Testis (tissue), 5 donors: ENCODE data around the gene STRIP2. TPM values are rescaled to one million over a fixed set of nuclear protein-coding genes. Genes with fewer than 3 reads are reported as not detected.

Experiments
- DNase-seq: peaks from one replicate; pipeline ENCODE4 v3.0.0-alpha.2; 2019
- H3K27ac ChIP-seq, 2 donors: fragments of 200-600 bp; sonication (generic); one replicate each; pipeline ENCODE4 v1.5.1; 2019
- H3K27me3 ChIP-seq: fragments of 200-600 bp; sonication (generic); one replicate; pipeline ENCODE4 v1.5.1; 2019
- H3K36me3 ChIP-seq: fragments of 200-600 bp; sonication (generic); one replicate; pipeline ENCODE4 v1.5.1; 2017; ENCODE audit warnings: low read depth; ENCODE audit errors: missing control alignments
- H3K4me1 ChIP-seq: fragments of 200-600 bp; sonication (generic); one replicate; pipeline ENCODE4 v1.5.1; 2019
- H3K4me3 ChIP-seq, 2 donors: fragments of 200-600 bp; sonication (generic); one replicate each; pipeline ENCODE4 v1.5.1; 2017 to 2019
- H3K9me3 ChIP-seq: fragments of 200-600 bp; sonication (generic); one replicate; pipeline ENCODE4 v1.5.1; 2017
- POLR2A ChIP-seq: fragments of 450-650 bp; IDR thresholded peaks from one replicate; pipeline ENCODE4 v1.6.1; 2017; ENCODE audit warnings: antibody characterized with exemption, mild to moderate bottlenecking, moderate library complexity
- WGBS, 2 donors: methylation state at CpG; one replicate each; pipeline ENCODE4 v1.1.5; 2018; 5-methylcytosine and 5-hydroxymethylcytosine counted together
- intact Hi-C: fragments of 100-400 bp; cut with DNase I; formaldehyde crosslinking; loops from one replicate; pipeline ENCODE4 v1.15.1; 2023; ENCODE audit warnings: low total_unique reads
- long read RNA-seq, 2 donors: transcript quantifications; one replicate each; lab custom pipeline, GENCODE V29; 2026
- polyA plus RNA-seq: library from polyadenylated mRNA; stranded (reverse); fragments of 350-450 nt; fragmentation: Illumina TruSeq; extraction: RNeasy Lipid Tissue Mini Kit (QIAGEN cat#74804); gene quantifications from one replicate; pipeline ENCODE4 v1.2.3, GENCODE V29; 2014; ENCODE audit warnings: low read depth, low replicate concordance; ENCODE audit not compliant: insufficient read depth
- total RNA-seq, 2 donors: library from RNA; depleted of rRNA; stranded (reverse); fragments of >200 nt; gene quantifications; one replicate each; pipeline ENCODE4 v1.2.3, GENCODE V29; 2016
- TF ChIP-seq, protein P1 (sequence below), 3 experiments: fragments of 450-650 bp in 2 of 3; fragments of 200-600 bp in 1 of 3; sonication (generic) in 1 of 3; IDR thresholded peaks; one replicate each; pipeline ENCODE4 v1.5.1; 2016 to 2019; ENCODE audit warnings: antibody characterized with exemption in 3 of 3, mild to moderate bottlenecking in 2 of 3, moderate library complexity in 1 of 3

The STRIP2 gene, protein sequence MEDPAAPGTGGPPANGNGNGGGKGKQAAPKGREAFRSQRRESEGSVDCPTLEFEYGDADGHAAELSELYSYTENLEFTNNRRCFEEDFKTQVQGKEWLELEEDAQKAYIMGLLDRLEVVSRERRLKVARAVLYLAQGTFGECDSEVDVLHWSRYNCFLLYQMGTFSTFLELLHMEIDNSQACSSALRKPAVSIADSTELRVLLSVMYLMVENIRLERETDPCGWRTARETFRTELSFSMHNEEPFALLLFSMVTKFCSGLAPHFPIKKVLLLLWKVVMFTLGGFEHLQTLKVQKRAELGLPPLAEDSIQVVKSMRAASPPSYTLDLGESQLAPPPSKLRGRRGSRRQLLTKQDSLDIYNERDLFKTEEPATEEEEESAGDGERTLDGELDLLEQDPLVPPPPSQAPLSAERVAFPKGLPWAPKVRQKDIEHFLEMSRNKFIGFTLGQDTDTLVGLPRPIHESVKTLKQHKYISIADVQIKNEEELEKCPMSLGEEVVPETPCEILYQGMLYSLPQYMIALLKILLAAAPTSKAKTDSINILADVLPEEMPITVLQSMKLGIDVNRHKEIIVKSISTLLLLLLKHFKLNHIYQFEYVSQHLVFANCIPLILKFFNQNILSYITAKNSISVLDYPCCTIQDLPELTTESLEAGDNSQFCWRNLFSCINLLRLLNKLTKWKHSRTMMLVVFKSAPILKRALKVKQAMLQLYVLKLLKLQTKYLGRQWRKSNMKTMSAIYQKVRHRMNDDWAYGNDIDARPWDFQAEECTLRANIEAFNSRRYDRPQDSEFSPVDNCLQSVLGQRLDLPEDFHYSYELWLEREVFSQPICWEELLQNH
- 10 to 100 TPM; 25.5 to 54.0 TPM for total RNA-seq
- polyA plus RNA-seq: 18.8 TPM
- long read RNA-seq, donor 1: 0 reads
- long read RNA-seq, donor 2: 0 reads

DNA sequence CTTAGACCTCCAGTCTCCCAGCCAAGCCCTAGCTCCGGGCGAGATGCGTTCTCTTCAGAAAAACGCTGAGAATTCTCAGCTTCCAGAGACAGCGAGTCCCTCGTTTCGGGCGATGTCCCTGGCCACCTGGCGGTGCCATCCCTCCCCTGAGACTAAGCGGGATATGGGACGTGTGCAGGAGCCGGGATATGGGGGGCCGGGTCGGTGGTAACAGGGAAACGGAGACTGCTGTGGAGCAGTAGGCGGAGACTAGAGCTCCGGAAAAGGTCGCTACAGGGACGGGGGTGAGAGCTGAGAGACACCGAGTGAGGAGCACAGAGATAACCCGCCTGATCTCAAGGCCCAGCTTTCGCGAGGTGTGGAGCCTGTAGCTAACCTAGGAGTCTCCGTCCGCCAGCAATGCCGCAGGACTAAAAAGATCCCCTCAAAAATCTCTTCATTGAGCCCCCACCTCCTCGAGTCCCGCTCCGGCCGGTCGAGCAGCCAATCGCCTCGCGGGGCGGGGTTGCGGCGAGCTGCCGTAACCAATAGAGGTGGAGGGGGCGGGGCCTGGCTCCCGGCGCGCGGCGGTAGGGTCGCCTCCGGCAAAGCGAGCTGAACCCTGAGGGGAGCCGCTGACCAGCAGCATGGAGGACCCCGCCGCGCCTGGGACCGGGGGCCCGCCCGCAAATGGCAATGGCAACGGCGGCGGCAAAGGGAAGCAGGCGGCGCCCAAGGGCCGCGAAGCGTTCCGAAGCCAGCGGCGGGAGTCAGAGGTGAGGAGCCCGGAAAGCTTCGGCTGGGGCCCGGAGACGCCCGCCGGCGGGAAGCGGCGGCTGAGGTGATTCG, at the start of gene STRIP2:
TSS of gene STRIP2 (plus strand) at position 586 of the 828 bp plus-strand sequence. CDS start at position 627, 41 bp downstream.
- intact Hi-C loops: no loop called here
- peak; percentile 97 for DNase-seq
- H3K4me3 ChIP-seq: peak within 1 kb of the TSS; percentile 79 to 84
- peaks cover 6% of the 10 kb centered on the region for H3K4me1 ChIP-seq
- TF ChIP-seq, protein P1, sequence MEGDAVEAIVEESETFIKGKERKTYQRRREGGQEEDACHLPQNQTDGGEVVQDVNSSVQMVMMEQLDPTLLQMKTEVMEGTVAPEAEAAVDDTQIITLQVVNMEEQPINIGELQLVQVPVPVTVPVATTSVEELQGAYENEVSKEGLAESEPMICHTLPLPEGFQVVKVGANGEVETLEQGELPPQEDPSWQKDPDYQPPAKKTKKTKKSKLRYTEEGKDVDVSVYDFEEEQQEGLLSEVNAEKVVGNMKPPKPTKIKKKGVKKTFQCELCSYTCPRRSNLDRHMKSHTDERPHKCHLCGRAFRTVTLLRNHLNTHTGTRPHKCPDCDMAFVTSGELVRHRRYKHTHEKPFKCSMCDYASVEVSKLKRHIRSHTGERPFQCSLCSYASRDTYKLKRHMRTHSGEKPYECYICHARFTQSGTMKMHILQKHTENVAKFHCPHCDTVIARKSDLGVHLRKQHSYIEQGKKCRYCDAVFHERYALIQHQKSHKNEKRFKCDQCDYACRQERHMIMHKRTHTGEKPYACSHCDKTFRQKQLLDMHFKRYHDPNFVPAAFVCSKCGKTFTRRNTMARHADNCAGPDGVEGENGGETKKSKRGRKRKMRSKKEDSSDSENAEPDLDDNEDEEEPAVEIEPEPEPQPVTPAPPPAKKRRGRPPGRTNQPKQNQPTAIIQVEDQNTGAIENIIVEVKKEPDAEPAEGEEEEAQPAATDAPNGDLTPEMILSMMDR (IDR thresholded peaks at IDR 0.05): peak in 1 of 3 experiments; percentile 2
- TF ChIP-seq POLR2A: no peak
- no peaks in the 10 kb centered on the region for H3K9me3 ChIP-seq
- peak within 1 kb of the TSS; percentile 42 to 70 for H3K27ac ChIP-seq
- 0% methylated on average over 21 to 72 of the region's 75 CpGs for WGBS, 2 donors
- H3K36me3 ChIP-seq: no peaks in the 10 kb centered on the region
- no peaks in the 10 kb centered on the region for H3K27me3 ChIP-seq

DNA sequence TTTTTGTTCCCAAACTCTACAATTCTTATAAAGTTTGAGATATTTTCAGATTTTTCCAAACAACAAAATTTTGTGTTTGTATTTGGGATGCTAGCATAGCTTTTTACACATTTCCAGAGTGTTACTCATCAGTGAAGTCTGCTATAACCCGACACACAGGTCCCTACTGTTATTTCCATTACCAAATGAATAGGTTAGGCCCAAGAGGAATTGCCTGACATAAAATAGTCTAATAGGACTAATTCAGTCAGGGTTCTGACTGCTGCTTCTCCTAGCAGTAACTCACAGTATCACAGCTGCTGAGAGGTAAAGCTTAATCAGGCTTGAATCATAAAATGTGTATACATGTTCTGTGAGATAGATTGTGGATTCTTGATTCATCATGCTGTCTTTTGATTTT, 49.1 kb upstream of the STRIP2 start:
- Histone ChIP-seq H3K27me3 (no peaks in the 10 kb centered on the region), H3K4me1 (no peaks in the 10 kb centered on the region), H3K4me3 (no peak overlapping the region), H3K27ac (no peak overlapping the region), H3K9me3 (no peaks in the 10 kb centered on the region), H3K36me3 (no peaks in the 10 kb centered on the region)
- DNase-seq: no peak
- intact Hi-C loops: no loop called here
- TF ChIP-seq, protein P1 (IDR thresholded peaks at IDR 0.05): no peak
- no peak for TF ChIP-seq POLR2A
- 89 to 94% methylated on average over 1 of the region's 1 CpG for WGBS, 2 donors

DNA sequence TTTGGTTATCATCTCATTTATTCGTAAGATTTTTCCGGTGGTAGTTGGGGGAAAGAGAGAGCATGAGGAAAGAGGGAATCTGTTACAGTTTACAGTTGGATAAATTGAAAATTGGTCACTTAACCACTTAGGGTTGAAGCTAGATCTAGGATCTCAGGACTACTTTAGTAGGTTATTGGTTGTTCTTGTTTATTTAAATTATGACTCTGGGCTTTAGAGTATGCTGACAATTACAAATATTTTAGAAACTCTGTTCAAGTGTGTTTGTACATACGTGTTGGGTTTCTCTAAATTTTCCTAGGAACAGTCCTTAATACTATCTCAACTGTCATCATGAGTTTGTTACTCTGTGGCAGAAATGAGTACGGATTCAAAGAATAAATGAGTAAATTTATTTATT, 48.6 kb upstream of the STRIP2 start:
- Histone ChIP-seq H3K27me3 (no peaks in the 10 kb centered on the region), H3K36me3 (no peaks in the 10 kb centered on the region), H3K4me3 (no peak overlapping the region), H3K9me3 (no peaks in the 10 kb centered on the region), H3K4me1 (no peaks in the 10 kb centered on the region), H3K27ac (no peak overlapping the region)
- DNase-seq: no peak
- 92% methylated on average over 4 of the region's 4 CpGs for WGBS, 2 donors
- no peak for TF ChIP-seq POLR2A
- TF ChIP-seq, protein P1 (IDR thresholded peaks at IDR 0.05): no peak
- intact Hi-C loops: no loop called here

DNA sequence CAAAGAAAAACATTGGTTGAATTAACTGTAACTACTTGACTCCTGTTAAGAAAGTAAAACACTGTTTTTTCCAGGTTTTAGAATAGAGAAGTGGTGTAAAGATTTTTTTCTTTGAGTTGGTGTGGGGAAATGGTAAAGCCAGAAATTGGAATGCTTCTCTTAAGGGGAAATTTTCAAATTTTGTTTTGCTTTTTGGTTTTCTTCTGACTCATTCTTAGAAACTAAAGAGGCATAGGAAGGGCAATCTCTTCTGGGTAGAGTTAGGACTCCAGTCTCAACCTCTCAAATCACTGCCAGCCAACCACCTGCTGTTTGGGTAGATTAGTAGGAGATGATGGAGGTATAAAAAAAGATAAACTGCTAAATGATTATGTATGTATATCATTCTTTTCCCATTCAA, 47.7 kb upstream of the STRIP2 start:
- no peak for DNase-seq
- no peak for TF ChIP-seq POLR2A
- TF ChIP-seq, protein P1 (IDR thresholded peaks at IDR 0.05): no peak
- Histone ChIP-seq H3K36me3 (no peaks in the 10 kb centered on the region), H3K4me3 (no peak overlapping the region), H3K4me1 (no peaks in the 10 kb centered on the region), H3K9me3 (no peaks in the 10 kb centered on the region), H3K27ac (no peak overlapping the region), H3K27me3 (no peaks in the 10 kb centered on the region)
- intact Hi-C loops: no loop called here
